Kidney epithelial cell (primary cell): Measurements from ENCODE around the gene NOTUM. TPM values are rescaled to one million over a fixed set of nuclear protein-coding genes. Genes with fewer than 3 reads are reported as not detected.
"Not testable (repeated sequence)": the region's sequence is repeated elsewhere in the genome, so short reads cannot be mapped to it uniquely, and the experiment has no call there.

Experiments used
- DNase-seq: peaks from one replicate; pipeline ENCODE4 v3.0.0-alpha.2; 2010; ENCODE audit warnings: low read depth
- H3K27me3 ChIP-seq: 2 replicates; pipeline ENCODE4 v1.6.0; 2011; ENCODE audit warnings: low read length; ENCODE audit not compliant: control insufficient read depth, insufficient read depth
- H3K36me3 ChIP-seq: 2 replicates; pipeline ENCODE4 v1.5.1; 2011; ENCODE audit warnings: low read length; ENCODE audit not compliant: control insufficient read depth, insufficient read depth
- H3K4me3 ChIP-seq: 2 replicates; pipeline ENCODE4 v1.5.1; 2011; ENCODE audit warnings: low read depth, mild to moderate bottlenecking, control low read depth, low read length
- total RNA-seq: library from RNA; depleted of rRNA; stranded (reverse); fragments of >200 nt; gene quantifications from 2 replicates; pipeline ENCODE4 v1.2.3, GENCODE V29; 2015
- TF ChIP-seq, protein P1 (sequence below): IDR thresholded peaks from 2 replicates; pipeline ENCODE4 v1.5.1; 2011; ENCODE audit warnings: mild to moderate bottlenecking, moderate library complexity, low read length, control low read depth, inconsistent platforms; ENCODE audit not compliant: insufficient read depth, poor library complexity, severe bottlenecking

NOTUM gene
- total RNA-seq, 1 donor from 2014 or later = 0.17 TPM

- Histone ChIP-seq H3K36me3 (no peaks in the 10 kb centered on the region), H3K27me3 (peaks cover 35% of the 10 kb centered on the region), H3K4me3 (no peak overlapping the region)
- TF ChIP-seq, protein P1, sequence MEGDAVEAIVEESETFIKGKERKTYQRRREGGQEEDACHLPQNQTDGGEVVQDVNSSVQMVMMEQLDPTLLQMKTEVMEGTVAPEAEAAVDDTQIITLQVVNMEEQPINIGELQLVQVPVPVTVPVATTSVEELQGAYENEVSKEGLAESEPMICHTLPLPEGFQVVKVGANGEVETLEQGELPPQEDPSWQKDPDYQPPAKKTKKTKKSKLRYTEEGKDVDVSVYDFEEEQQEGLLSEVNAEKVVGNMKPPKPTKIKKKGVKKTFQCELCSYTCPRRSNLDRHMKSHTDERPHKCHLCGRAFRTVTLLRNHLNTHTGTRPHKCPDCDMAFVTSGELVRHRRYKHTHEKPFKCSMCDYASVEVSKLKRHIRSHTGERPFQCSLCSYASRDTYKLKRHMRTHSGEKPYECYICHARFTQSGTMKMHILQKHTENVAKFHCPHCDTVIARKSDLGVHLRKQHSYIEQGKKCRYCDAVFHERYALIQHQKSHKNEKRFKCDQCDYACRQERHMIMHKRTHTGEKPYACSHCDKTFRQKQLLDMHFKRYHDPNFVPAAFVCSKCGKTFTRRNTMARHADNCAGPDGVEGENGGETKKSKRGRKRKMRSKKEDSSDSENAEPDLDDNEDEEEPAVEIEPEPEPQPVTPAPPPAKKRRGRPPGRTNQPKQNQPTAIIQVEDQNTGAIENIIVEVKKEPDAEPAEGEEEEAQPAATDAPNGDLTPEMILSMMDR = no peak
- no peak for DNase-seq
These were observed 5.8 kb downstream of the NOTUM start for GRCh38 chr17:81955058-81955681.

DNA sequence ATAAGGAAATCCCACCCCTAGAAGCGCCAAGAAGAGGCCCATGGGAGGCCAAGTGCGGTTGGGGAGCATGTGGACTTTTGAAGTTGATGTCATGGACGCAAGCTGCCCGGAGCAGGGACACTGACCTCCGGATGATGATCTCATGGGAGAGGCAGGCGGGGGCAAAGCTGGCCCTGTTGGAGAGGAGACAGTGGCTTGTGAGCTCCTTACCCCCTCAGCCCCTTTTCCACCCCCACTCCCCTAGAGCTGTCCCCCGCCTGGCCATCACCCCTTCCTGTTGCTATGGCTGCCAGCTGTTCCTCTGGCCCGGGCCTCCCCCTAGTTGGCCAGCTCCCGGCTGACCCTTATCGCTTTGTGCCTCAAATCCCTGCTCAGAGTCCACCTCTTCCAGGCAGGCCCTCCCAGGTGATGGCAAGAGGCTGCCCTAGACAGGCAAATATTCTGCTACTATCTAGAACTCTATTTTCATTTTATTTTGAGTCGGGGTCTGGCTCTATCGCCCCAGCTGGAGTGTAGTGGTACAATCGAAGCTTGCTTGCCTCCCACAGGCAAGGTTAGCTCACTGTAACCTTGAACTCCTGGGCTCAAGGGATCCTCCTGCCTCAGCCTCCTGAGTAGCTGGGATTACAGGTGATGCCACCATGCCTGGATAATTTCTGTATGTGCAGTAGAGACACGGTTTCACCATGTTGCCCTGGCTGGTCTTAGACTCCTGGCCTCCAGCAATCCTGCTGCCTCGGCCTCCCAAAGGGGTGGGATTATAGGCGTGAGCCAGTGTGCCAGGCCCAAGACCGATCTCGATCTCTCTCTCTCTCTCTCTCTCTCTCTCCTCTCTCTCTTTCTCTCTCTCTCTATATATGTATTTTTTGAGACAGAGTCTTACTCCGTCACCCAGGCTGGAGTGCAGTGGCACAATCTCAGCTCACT lies 6.6 kb downstream of the NOTUM start:
- TF ChIP-seq, protein P1 = no peak
- peaks cover 28% of the 10 kb centered on the region for H3K27me3 ChIP-seq
- no peak overlapping the region for H3K4me3 ChIP-seq
- H3K36me3 ChIP-seq = no peaks in the 10 kb centered on the region
- DNase-seq = no peak

GRCh38 chr17:81953443-81953842 lies 7.5 kb downstream of the NOTUM start:
- DNase-seq, H3K36me3 ChIP-seq, H3K4me3 ChIP-seq: not testable (repeated sequence)
- peaks cover 19% of the 10 kb centered on the region for H3K27me3 ChIP-seq

GRCh38 chr17:81952792-81953228 lies 8.2 kb downstream of the NOTUM start:
- Histone ChIP-seq H3K27me3 (peaks cover 13% of the 10 kb centered on the region), H3K4me3 (no peak overlapping the region), H3K36me3 (no peaks in the 10 kb centered on the region)
- no peak for DNase-seq
- TF ChIP-seq, protein P1 = no peak

GRCh38 chr17:81951785-81952684 lies 9.0 kb downstream of the NOTUM start:
- no peaks in the 10 kb centered on the region for H3K36me3 ChIP-seq
- H3K4me3 ChIP-seq = no peak overlapping the region
- TF ChIP-seq, protein P1 = no peak
- no peak for DNase-seq
- peaks cover 8% of the 10 kb centered on the region for H3K27me3 ChIP-seq

DNA sequence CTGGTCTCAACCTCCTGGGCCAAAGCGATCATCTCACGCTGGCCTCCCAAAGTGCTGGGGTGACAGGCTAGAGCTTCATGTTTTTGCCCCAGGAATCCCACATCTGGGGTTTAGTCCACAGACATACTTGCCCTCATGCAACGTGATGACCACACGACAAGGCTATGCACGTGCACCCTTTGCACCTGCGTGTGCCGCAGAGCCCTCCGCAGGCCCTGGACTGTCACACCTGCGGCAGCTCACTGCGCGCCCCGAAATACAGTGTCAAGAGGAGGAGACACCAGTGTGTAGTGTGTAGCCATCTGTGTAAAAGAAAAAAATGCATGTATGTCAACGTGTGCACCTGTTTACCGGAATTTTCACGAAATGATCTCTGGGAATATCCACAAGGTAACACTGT lies 10.5 kb downstream of the NOTUM start:
- Histone ChIP-seq H3K36me3 (no peaks in the 10 kb centered on the region), H3K4me3 (no peak overlapping the region), H3K27me3 (peaks cover 6% of the 10 kb centered on the region)
- TF ChIP-seq, protein P1 = no peak
- no peak for DNase-seq
